ENCODE results near the gene DOK6. TPM values are rescaled to one million over a fixed set of nuclear protein-coding genes. Genes with fewer than 3 reads are reported as not detected.

Gene DOK6
- total and polyA plus RNA-seq, 10 of the 15 experiments (the other 5 are each of a cell fraction or from before 2014, with no cell fraction given) = 0.01 to 0.09 (median 0.04) TPM; not detected in 4

DNA sequence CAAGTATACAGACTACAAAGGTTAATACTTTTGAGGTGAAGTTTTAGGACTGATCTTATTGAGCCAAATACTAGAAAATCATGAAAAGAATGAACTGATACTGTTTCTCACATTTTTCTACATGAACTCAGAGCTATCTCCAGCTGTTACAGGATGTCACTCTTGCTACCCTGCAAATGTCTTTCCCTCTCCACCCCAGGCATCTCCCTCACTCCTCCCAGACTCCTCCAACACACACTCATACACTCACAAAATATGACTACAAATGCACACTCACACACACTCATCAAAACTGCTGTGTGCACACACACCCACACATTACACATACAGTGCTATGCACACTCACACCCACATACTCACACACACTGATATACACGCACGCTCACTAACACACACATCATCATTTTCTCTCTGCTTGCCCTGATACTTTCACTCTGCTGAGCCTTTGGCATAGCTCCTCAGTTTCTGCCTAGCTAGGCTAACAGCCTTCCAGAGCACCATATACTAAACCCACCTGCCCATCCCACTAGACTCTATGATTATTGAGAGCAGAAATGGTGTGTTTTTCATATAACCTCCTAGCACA is 273.7 kb downstream of the DOK6 start:
- CTCF ChIA-PET = no interaction called here
- Histone ChIP-seq H3K79me2 (ENCODE audit: control insufficient read depth, insufficient read depth, low read length) (no peaks in the 10 kb centered on the region), H3K9ac (ENCODE audit: control insufficient read depth, insufficient read depth, low read length) (no peak overlapping the region), H3K4me2 (ENCODE audit: control insufficient read depth, insufficient read depth) (no peak overlapping the region), H3K36me3 (ENCODE audit: control insufficient read depth in 2 of 2, insufficient read depth in 2 of 2, low read length in 1 of 2) (no peaks in the 10 kb centered on the region), H3K27me3 (replicated peaks in 1 of 2; ENCODE audit: control insufficient read depth in 2 of 2, insufficient read depth in 2 of 2, low read length in 1 of 2) (no peaks in the 10 kb centered on the region), H4K20me1 (ENCODE audit: control insufficient read depth, insufficient read depth) (no peaks in the 10 kb centered on the region), H3K9me3 (replicated peaks; ENCODE audit: control insufficient read depth, insufficient read depth, low read length) (no peaks in the 10 kb centered on the region), H3K4me3 (no peak overlapping the region), H3K4me1 (ENCODE audit: control insufficient read depth, insufficient read depth, low read length) (no peaks in the 10 kb centered on the region), H2AFZ (ENCODE audit: control insufficient read depth, low read depth, low read length) (no peak overlapping the region), H3K27ac (ENCODE audit: control insufficient read depth, insufficient read depth) (no peak overlapping the region)
- in situ Hi-C loops (cut with MboI) (no loop called here), intact Hi-C loops (cut with micrococcal nuclease; ENCODE audit: unreplicated experiment) (no loop called here)
- FAIRE-seq (peak; percentile 41), DNase-seq (ENCODE audit: low read depth, low spot score) (no peak), ATAC-seq (no peak)
- 44% methylated on average over 2 of the region's 2 CpGs for WGBS (ENCODE audit: insufficient coverage, insufficient replicate concordance, low lambda C conversion rate, missing lambda C conversion rate)
- SMC1A ChIA-PET (ENCODE audit: uncharacterized antibody, unreplicated experiment) = interaction anchor here (0.6 to 0.7 kb wide), 2 partner anchors 15 to 1631 kb away, joined by 3 read pairs; no protein-coding TSS in a partner anchor
- POLR2A ChIA-PET = no interaction called here
- TF ChIP-seq PAX8 (IDR thresholded peaks at IDR 0.05) = no peak
- TF ChIP-seq ASH2L (IDR thresholded peaks at IDR 0.05; ENCODE audit: borderline replicate concordance, low read depth) = no peak
- no peak for TF ChIP-seq NRF1 (conservative IDR thresholded peaks at IDR 0.05; ENCODE audit: low read depth, low read length)
- no peak for TF ChIP-seq TBL1XR1 (IDR thresholded peaks at IDR 0.05; ENCODE audit: low read depth, low read length)
- TF ChIP-seq FOXK2 (IDR thresholded peaks at IDR 0.05) = no peak
- TF ChIP-seq, protein P1, sequence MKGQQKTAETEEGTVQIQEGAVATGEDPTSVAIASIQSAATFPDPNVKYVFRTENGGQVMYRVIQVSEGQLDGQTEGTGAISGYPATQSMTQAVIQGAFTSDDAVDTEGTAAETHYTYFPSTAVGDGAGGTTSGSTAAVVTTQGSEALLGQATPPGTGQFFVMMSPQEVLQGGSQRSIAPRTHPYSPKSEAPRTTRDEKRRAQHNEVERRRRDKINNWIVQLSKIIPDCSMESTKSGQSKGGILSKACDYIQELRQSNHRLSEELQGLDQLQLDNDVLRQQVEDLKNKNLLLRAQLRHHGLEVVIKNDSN (IDR thresholded peaks at IDR 0.05; ENCODE audit: borderline replicate concordance, extremely low read length, insufficient read depth, low read depth, low read length) = no peak
- TF ChIP-seq SPI1 (IDR thresholded peaks at IDR 0.05; ENCODE audit: borderline replicate concordance, insufficient read depth, low read depth, low read length) = no peak
- TF ChIP-seq, protein P2, sequence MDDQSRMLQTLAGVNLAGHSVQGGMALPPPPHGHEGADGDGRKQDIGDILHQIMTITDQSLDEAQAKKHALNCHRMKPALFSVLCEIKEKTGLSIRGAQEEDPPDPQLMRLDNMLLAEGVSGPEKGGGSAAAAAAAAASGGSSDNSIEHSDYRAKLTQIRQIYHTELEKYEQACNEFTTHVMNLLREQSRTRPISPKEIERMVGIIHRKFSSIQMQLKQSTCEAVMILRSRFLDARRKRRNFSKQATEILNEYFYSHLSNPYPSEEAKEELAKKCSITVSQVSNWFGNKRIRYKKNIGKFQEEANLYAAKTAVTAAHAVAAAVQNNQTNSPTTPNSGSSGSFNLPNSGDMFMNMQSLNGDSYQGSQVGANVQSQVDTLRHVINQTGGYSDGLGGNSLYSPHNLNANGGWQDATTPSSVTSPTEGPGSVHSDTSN (IDR thresholded peaks at IDR 0.05; ENCODE audit: insufficient replicate concordance, low read depth, low read length) = peak; percentile 11
- no peak for TF ChIP-seq NR2F1 (conservative IDR thresholded peaks at IDR 0.05)
- no peak for TF ChIP-seq CBX5 (IDR thresholded peaks at IDR 0.05; ENCODE audit: low read depth)
- no peak for TF ChIP-seq NFXL1 (IDR thresholded peaks at IDR 0.05; ENCODE audit: borderline replicate concordance)
- no peak for TF ChIP-seq TCF12 (IDR thresholded peaks at IDR 0.05; ENCODE audit: low read depth, low read length)
- TF ChIP-seq GABPA (IDR thresholded peaks at IDR 0.05; ENCODE audit: low read depth) = no peak
- TF ChIP-seq BCL3 (IDR thresholded peaks at IDR 0.05; ENCODE audit: borderline replicate concordance, insufficient read depth, low read depth, low read length, poor library complexity, severe bottlenecking) = peak; percentile 83
- TF ChIP-seq HSF1 (IDR thresholded peaks at IDR 0.05; ENCODE audit: low read depth, low read length) = no peak
- TF ChIP-seq CREM (IDR thresholded peaks at IDR 0.05; ENCODE audit: low read depth) = no peak
- BruUV-seq (replicated peaks) = no TSS peak
- RAD21 ChIA-PET (ENCODE audit: unreplicated experiment) = interaction anchor here (0.7 kb wide), 1 partner anchor 308 kb away, joined by 3 read pairs; no protein-coding TSS in a partner anchor
